Endodermal cell (in vitro differentiated cells): Measurements from ENCODE around the gene CLDN12. TPM values are rescaled to one million over a fixed set of nuclear protein-coding genes. Genes with fewer than 3 reads are reported as not detected.

Experiments
- DNase-seq: peaks from one replicate; pipeline ENCODE4 v3.0.0-alpha.2; 2017
- H3K27ac ChIP-seq: 2 replicates; pipeline ENCODE4 v1.5.1; 2013; ENCODE audit warnings: mild to moderate bottlenecking, low read depth, low read length, moderate library complexity
- H3K27me3 ChIP-seq: 2 replicates; pipeline ENCODE4 v1.6.1; 2013; ENCODE audit warnings: mild to moderate bottlenecking, low read length, moderate library complexity; ENCODE audit not compliant: insufficient read depth, control insufficient read depth, poor library complexity, severe bottlenecking
- H3K36me3 ChIP-seq: 2 replicates; pipeline ENCODE4 v1.7.0; 2013; ENCODE audit warnings: mild to moderate bottlenecking, low read length, moderate library complexity; ENCODE audit not compliant: control insufficient read depth, insufficient read depth
- H3K4me1 ChIP-seq: one replicate; pipeline ENCODE4 v1.7.0; 2013; ENCODE audit warnings: low read length; ENCODE audit not compliant: control insufficient read depth, insufficient read depth
- H3K4me3 ChIP-seq: 2 replicates; pipeline ENCODE4 v1.5.1; 2013; ENCODE audit warnings: mild to moderate bottlenecking, low read length, moderate library complexity
- H3K9ac ChIP-seq: 2 replicates; pipeline ENCODE4 v1.6.1; 2013; ENCODE audit warnings: mild to moderate bottlenecking, low read length, moderate library complexity; ENCODE audit not compliant: poor library complexity, severe bottlenecking; ENCODE audit errors: extremely low read depth
- H3K9me3 ChIP-seq: 2 replicates; pipeline ENCODE4 v1.6.1; 2013; ENCODE audit warnings: mild to moderate bottlenecking, low read length, moderate library complexity; ENCODE audit not compliant: control insufficient read depth
- H3K27ac Mint-ChIP-seq: 2 replicates; pipeline ENCODE4 v1.8.0; 2020; ENCODE audit warnings: mixed read lengths
- H3K27me3 Mint-ChIP-seq: 2 replicates; pipeline ENCODE4 v1.8.0; 2021; ENCODE audit warnings: mild to moderate bottlenecking, mixed read lengths; ENCODE audit not compliant: insufficient read depth
- H3K36me3 Mint-ChIP-seq: 2 replicates; pipeline ENCODE4 v1.8.0; 2020; ENCODE audit warnings: low read depth, mixed read lengths
- H3K4me1 Mint-ChIP-seq: 2 replicates; pipeline ENCODE4 v1.8.0; 2020; ENCODE audit warnings: mixed read lengths
- H3K4me3 Mint-ChIP-seq: 2 replicates; pipeline ENCODE4 v1.8.0; 2020; ENCODE audit warnings: mild to moderate bottlenecking, moderate library complexity, mixed read lengths
- H3K9me3 Mint-ChIP-seq: 2 replicates; pipeline ENCODE4 v1.8.0; 2020; ENCODE audit warnings: mild to moderate bottlenecking, mixed read lengths
- WGBS, 2 experiments: methylation state at CpG; one replicate each; pipeline versions ENCODE4 v1.1.5 to v1.1.7; 2013; ENCODE audit warnings: missing lambda C conversion rate in 2 of 2, mixed read lengths in 1 of 2; ENCODE audit not compliant: insufficient coverage in 1 of 2, insufficient read length in 1 of 2; 5-methylcytosine and 5-hydroxymethylcytosine counted together
- total RNA-seq, 2 donors: library from RNA; stranded (reverse); fragmentation: NEBNext Ultra II Directional in 1 of 2; extraction: Animal tissue kit (Norgen Biotek cat#: 25700) in 1 of 2; gene quantifications; 2 replicates in 1 of 2; 3 replicates in 1 of 2; pipeline ENCODE4 v1.2.1, GENCODE V29; 2021
- TF ChIP-seq, protein P1 (sequence below): fragments of 200-600 bp; sonication (generic); conservative IDR thresholded peaks from 2 replicates; pipeline ENCODE4 v1.5.0; 2021; ENCODE audit warnings: antibody characterized with exemption, mild to moderate bottlenecking

The CLDN12 gene
- total RNA-seq, 2 donors from 2014 or later = 50.3 to 51.6 TPM

DNA sequence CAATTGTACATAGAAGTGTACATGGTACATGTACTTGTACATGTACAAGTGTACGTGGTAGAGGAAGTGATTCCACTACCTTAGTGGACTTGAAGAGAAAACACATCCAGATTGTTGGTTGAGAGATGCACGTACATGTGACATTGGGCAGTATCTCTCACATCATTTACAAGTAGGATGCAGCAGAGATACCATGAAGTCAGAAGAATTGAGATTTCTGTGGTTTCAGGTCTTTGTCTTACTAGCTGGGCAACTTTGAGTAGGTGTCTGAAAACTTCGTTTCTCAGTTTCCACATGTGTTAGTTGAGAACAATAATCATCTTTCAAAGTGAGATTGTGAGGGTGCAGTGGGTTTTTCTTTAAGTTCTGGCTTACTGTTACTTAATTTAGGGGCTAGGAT is 21.5 kb downstream of the CLDN12 start:
- H3K36me3 Mint-ChIP-seq = no peaks in the 10 kb centered on the region
- no peak overlapping the region for H3K4me3 Mint-ChIP-seq
- TF ChIP-seq, protein P1, sequence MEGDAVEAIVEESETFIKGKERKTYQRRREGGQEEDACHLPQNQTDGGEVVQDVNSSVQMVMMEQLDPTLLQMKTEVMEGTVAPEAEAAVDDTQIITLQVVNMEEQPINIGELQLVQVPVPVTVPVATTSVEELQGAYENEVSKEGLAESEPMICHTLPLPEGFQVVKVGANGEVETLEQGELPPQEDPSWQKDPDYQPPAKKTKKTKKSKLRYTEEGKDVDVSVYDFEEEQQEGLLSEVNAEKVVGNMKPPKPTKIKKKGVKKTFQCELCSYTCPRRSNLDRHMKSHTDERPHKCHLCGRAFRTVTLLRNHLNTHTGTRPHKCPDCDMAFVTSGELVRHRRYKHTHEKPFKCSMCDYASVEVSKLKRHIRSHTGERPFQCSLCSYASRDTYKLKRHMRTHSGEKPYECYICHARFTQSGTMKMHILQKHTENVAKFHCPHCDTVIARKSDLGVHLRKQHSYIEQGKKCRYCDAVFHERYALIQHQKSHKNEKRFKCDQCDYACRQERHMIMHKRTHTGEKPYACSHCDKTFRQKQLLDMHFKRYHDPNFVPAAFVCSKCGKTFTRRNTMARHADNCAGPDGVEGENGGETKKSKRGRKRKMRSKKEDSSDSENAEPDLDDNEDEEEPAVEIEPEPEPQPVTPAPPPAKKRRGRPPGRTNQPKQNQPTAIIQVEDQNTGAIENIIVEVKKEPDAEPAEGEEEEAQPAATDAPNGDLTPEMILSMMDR = no peak

DNA sequence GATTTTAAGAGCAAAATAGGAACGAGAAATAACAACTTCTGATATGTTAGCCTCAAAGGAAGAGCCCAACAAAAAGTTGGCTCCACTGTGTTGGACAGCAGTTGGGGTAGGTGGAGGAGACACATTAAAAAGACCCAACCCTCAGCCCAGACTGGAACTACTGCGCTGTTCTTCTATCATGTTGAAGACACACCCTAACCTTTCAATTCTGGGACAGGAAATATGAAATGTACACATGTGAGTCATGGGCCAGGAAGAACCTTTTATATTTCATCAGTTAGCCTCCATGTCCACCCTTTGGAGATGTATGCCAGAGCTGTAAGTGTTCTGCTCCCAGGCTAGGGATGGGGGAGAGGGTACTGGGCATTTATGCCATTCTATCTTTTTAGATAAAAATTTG is 22.1 kb downstream of the CLDN12 start:
- H3K27me3 Mint-ChIP-seq = no peaks in the 10 kb centered on the region
- H3K4me3 Mint-ChIP-seq = no peak overlapping the region
- H3K9ac ChIP-seq = no peak overlapping the region
- peaks cover 11% of the 10 kb centered on the region for H3K9me3 ChIP-seq
- H3K27me3 ChIP-seq = no peaks in the 10 kb centered on the region
- peaks cover 19% of the 10 kb centered on the region for H3K9me3 Mint-ChIP-seq
- WGBS, 2 experiments = 92 to 95% methylated on average over 2 of the region's 2 CpGs
- H3K27ac Mint-ChIP-seq = no peak overlapping the region
- peaks cover 2% of the 10 kb centered on the region for H3K4me1 Mint-ChIP-seq
- H3K27ac ChIP-seq = no peak overlapping the region
- no peak for DNase-seq
- no peaks in the 10 kb centered on the region for H3K4me1 ChIP-seq
- no peak overlapping the region for H3K4me3 ChIP-seq
- no peaks in the 10 kb centered on the region for H3K36me3 ChIP-seq
- H3K36me3 Mint-ChIP-seq = no peaks in the 10 kb centered on the region
- TF ChIP-seq, protein P1 = no peak

More for the DNA sequence above, 21.5 kb downstream of the CLDN12 start:
- Histone ChIP-seq H3K4me1 (no peaks in the 10 kb centered on the region), H3K9me3 (peaks cover 11% of the 10 kb centered on the region), H3K4me3 (no peak overlapping the region), H3K9ac (no peak overlapping the region), H3K27ac (no peak overlapping the region), H3K27me3 (no peaks in the 10 kb centered on the region), H3K36me3 (no peaks in the 10 kb centered on the region)
- DNase-seq = no peak
- Mint-ChIP-seq H3K27me3 (no peaks in the 10 kb centered on the region), H3K9me3 (peaks cover 19% of the 10 kb centered on the region), H3K27ac (no peak overlapping the region), H3K4me1 (peaks cover 9% of the 10 kb centered on the region)
- 89 to 100% methylated on average over 2 to 3 of the region's 3 CpGs for WGBS, 2 experiments

DNA sequence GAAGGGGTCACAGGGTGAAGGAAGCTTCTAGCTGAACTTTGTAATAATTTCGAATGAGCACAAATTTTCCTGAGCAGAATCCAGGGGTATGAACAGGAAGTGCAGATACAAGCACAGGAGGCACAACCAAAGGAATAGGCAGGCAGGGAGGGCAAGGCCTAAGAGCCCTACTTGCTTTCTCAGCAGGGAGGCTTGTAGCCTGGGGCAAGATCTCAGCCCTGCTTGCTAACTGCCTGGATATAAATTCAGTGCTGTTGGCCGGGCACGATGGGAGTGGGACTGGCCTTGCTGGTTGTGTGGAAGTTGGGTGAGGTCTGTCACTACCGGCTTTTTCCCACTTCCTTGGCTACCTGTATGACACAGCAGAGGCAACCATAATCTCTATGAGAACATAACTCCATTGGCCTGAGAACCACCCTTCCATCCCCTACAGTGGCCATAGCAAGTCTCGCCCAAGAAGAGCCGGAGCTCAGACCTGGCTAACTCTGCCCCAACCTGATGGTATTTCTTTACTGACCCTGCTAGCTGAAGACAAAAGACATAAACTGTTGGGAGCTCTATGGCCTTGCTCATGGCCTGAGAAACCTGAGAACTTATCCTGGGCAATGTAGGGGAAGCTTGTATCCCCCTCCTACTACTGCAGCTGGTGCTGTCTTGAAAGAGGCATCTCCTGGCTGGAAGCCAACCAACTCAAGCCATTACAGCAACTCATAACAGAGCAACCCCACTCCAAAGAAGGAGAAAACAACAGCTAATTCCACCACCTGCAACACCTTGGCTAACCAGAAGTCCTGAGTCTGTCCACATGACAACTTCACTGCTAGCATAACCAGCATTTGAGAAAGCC is 27.6 kb downstream of the CLDN12 start:
- Histone ChIP-seq H3K36me3 (no peaks in the 10 kb centered on the region), H3K4me3 (no peak overlapping the region), H3K4me1 (no peaks in the 10 kb centered on the region), H3K9me3 (peaks cover 22% of the 10 kb centered on the region), H3K9ac (no peak overlapping the region), H3K27me3 (no peaks in the 10 kb centered on the region), H3K27ac (no peak overlapping the region)
- Mint-ChIP-seq H3K27me3 (no peaks in the 10 kb centered on the region), H3K4me3 (no peak overlapping the region), H3K4me1 (no peaks in the 10 kb centered on the region), H3K36me3 (no peaks in the 10 kb centered on the region), H3K27ac (no peak overlapping the region), H3K9me3 (peaks cover 8% of the 10 kb centered on the region)
- WGBS, 2 experiments = 79 to 96% methylated on average over 3 to 6 of the region's 6 CpGs
- DNase-seq = no peak
- TF ChIP-seq, protein P1 = no peak
